GM10266 (cell line): ENCODE data around the gene HBA2.

Source experiments
- DNase-seq: peaks from one replicate; pipeline ENCODE4 v3.0.0; 2012; ENCODE audit errors: extremely low spot score
- TF ChIP-seq, protein P1 (sequence below): IDR thresholded peaks from 2 replicates; pipeline ENCODE4 v1.5.1; 2012; ENCODE audit warnings: mild to moderate bottlenecking, low read depth; ENCODE audit not compliant: control insufficient read depth, insufficient read depth; ENCODE audit errors: missing control alignments

Gene HBA2

DNA sequence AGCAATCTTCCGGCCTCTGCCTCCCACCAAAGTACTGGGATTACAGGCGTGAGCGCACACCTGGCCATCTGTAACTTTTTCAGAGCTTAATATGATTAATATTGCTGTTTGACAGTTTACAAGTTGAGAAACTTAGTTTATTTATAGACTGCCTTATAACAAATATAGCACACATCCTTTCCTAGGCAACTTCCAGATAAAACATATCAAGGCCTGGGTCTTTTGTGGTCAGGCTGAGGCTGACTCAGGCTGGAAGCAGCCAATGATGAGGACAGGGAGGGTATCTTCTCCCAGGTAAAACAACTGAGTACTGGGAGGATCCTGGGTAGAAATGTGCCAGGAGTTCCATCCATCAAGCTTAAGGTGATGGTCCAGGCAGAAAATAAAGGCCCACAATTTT lies 40.3 kb downstream of the HBA2 start:
- DNase-seq: no peak
- TF ChIP-seq, protein P1, sequence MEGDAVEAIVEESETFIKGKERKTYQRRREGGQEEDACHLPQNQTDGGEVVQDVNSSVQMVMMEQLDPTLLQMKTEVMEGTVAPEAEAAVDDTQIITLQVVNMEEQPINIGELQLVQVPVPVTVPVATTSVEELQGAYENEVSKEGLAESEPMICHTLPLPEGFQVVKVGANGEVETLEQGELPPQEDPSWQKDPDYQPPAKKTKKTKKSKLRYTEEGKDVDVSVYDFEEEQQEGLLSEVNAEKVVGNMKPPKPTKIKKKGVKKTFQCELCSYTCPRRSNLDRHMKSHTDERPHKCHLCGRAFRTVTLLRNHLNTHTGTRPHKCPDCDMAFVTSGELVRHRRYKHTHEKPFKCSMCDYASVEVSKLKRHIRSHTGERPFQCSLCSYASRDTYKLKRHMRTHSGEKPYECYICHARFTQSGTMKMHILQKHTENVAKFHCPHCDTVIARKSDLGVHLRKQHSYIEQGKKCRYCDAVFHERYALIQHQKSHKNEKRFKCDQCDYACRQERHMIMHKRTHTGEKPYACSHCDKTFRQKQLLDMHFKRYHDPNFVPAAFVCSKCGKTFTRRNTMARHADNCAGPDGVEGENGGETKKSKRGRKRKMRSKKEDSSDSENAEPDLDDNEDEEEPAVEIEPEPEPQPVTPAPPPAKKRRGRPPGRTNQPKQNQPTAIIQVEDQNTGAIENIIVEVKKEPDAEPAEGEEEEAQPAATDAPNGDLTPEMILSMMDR: no peak

DNA sequence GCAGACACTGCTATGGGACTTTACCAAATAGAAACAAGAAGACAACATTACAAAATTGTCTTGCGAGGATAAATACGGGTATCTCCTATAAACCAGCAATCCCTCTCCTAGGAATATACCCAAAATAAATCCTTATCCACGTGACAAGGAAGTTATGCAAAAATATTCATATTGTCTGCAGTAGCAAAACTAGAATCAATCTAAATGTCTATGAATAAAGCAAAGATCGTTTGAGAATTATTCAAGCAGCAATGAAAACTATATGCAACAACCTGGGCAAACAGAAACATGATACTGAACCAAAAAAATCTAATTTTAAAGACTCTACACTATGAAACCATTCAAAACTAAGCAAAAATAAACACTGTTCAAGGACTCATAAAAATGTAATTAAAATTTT lies 47.3 kb downstream of the HBA2 start:
- TF ChIP-seq, protein P1: no peak
- no peak for DNase-seq
